GM18502 (cell line): ENCODE measurements around the gene NDUFAF8.

Experiments used
- ATAC-seq: cut with Tn5 transposase; IDR thresholded peaks from one replicate; pipeline ENCODE4 v1.9.1; 2021; ENCODE audit warnings: mild to moderate bottlenecking; ENCODE audit not compliant: unreplicated experiment, poor library complexity

Gene NDUFAF8

GRCh38 chr17:81287741-81288430, 48.8 kb downstream of the NDUFAF8 start:
- ATAC-seq: no peak

GRCh38 chr17:81288715-81289114, 49.6 kb downstream of the NDUFAF8 start:
- ATAC-seq: no peak

- no peak for ATAC-seq
Measured at GRCh38 chr17:81289627-81290026, 50.5 kb downstream of the NDUFAF8 start.

GRCh38 chr17:81290230-81290629, 51.1 kb downstream of the NDUFAF8 start:
- no peak for ATAC-seq
